HL-60 (cell line): Measurements from ENCODE around the gene CITED2.

Experiments
- DNase-seq, 2 experiments: peaks; one replicate each; pipeline ENCODE4 v3.0.0-alpha.2; 2010 to 2020; ENCODE audit warnings: low read depth in 1 of 2, low spot score in 1 of 2
- H3K27ac ChIP-seq: fragments of 250-450 bp; sonication (Bioruptor Pico); replicated peaks from 2 replicates; pipeline ENCODE4 v1.5.1; 2020; ENCODE audit warnings: mild to moderate bottlenecking, moderate library complexity
- H3K27me3 ChIP-seq: fragments of 250-450 bp; sonication (Bioruptor Pico); 2 replicates; pipeline ENCODE4 v1.5.1; 2021; ENCODE audit warnings: mild to moderate bottlenecking, moderate library complexity; ENCODE audit not compliant: insufficient read depth, poor library complexity, severe bottlenecking
- H3K4me3 ChIP-seq: replicated peaks from 2 replicates; pipeline ENCODE4 v1.5.1; 2011; ENCODE audit warnings: mild to moderate bottlenecking, control low read depth, low read length; ENCODE audit not compliant: insufficient read depth
- GABPA ChIP-seq: IDR thresholded peaks from 2 replicates; pipeline ENCODE4 v1.6.1; 2012; ENCODE audit warnings: low read depth
- POLR2AphosphoS5 ChIP-seq: IDR thresholded peaks from 2 replicates; pipeline ENCODE4 v1.6.1; 2012; ENCODE audit warnings: low read depth
- SPI1 ChIP-seq: IDR thresholded peaks from 2 replicates; pipeline ENCODE4 v1.6.1; 2012; ENCODE audit warnings: low read depth, mild to moderate bottlenecking, borderline replicate concordance
- TF ChIP-seq, protein P1 (sequence below): IDR thresholded peaks from one replicate; pipeline ENCODE4 v1.5.1; 2011; ENCODE audit warnings: low read length, control low read depth, inconsistent platforms; ENCODE audit not compliant: insufficient read depth
- TF ChIP-seq, protein P2 (sequence below): IDR thresholded peaks from 2 replicates; pipeline ENCODE4 v1.6.1; 2012; ENCODE audit warnings: low read depth; ENCODE audit not compliant: insufficient replicate concordance

CITED2 gene

DNA sequence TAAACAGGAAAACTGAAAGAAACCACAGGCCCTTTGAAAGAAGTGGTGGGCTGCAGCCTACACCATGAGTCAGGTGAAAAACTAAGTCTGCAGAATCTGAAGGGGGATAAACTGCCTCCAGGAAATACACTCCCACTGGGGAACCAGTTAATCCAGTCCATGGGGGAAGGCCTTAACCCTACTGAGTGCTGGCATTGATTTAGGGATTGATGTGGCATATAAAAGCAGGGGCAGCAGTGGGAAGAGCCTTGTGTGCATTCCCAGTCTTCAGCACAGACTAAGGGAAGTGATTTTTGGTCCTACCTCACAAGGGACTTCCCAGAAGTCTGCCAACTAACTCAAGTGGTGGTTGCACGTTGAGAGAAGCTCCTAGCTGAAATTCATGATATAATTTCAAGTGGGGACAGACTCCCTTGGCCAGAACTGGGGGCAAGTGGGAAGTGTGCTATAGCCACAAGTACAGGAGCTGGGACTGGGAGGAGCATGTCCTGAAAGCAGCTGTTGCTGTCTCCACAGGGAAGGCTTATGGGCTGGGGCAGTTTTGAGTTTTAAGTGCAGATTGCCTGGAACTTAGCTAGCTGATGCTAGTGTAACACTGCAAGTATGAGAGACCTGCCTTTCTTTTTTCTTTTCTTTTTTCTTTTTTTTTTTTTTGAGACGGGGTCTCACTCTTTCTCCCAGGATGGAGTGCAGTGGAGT, 31.2 kb downstream of the CITED2 start:
- Histone ChIP-seq H3K27ac (no peak overlapping the region), H3K4me3 (no peak overlapping the region), H3K27me3 (no peaks in the 10 kb centered on the region)
- TF ChIP-seq, protein P1, sequence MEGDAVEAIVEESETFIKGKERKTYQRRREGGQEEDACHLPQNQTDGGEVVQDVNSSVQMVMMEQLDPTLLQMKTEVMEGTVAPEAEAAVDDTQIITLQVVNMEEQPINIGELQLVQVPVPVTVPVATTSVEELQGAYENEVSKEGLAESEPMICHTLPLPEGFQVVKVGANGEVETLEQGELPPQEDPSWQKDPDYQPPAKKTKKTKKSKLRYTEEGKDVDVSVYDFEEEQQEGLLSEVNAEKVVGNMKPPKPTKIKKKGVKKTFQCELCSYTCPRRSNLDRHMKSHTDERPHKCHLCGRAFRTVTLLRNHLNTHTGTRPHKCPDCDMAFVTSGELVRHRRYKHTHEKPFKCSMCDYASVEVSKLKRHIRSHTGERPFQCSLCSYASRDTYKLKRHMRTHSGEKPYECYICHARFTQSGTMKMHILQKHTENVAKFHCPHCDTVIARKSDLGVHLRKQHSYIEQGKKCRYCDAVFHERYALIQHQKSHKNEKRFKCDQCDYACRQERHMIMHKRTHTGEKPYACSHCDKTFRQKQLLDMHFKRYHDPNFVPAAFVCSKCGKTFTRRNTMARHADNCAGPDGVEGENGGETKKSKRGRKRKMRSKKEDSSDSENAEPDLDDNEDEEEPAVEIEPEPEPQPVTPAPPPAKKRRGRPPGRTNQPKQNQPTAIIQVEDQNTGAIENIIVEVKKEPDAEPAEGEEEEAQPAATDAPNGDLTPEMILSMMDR, result no peak
- no peak for DNase-seq

DNA sequence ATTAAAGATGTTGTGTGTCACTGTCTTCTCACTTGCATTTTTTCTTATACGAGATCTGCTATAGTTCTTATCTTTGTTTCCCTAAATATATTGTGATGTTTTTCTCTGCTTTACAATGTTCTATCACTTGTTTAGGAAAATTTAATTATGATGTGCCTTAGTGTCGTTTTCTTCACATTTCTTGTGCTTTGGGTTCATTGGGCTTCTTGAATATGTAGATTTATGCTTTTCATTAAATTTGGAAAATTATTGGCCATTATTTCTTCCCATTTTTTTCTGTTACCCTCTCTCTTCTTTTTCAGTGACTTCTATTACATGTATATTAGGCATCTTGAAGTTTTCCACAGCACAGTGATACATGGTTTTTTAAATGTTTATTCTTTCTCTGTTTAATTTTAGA, 33.4 kb downstream of the CITED2 start:
- TF ChIP-seq, protein P2, sequence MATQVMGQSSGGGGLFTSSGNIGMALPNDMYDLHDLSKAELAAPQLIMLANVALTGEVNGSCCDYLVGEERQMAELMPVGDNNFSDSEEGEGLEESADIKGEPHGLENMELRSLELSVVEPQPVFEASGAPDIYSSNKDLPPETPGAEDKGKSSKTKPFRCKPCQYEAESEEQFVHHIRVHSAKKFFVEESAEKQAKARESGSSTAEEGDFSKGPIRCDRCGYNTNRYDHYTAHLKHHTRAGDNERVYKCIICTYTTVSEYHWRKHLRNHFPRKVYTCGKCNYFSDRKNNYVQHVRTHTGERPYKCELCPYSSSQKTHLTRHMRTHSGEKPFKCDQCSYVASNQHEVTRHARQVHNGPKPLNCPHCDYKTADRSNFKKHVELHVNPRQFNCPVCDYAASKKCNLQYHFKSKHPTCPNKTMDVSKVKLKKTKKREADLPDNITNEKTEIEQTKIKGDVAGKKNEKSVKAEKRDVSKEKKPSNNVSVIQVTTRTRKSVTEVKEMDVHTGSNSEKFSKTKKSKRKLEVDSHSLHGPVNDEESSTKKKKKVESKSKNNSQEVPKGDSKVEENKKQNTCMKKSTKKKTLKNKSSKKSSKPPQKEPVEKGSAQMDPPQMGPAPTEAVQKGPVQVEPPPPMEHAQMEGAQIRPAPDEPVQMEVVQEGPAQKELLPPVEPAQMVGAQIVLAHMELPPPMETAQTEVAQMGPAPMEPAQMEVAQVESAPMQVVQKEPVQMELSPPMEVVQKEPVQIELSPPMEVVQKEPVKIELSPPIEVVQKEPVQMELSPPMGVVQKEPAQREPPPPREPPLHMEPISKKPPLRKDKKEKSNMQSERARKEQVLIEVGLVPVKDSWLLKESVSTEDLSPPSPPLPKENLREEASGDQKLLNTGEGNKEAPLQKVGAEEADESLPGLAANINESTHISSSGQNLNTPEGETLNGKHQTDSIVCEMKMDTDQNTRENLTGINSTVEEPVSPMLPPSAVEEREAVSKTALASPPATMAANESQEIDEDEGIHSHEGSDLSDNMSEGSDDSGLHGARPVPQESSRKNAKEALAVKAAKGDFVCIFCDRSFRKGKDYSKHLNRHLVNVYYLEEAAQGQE, result no peak
- TF ChIP-seq POLR2AphosphoS5, result no peak
- no peak for TF ChIP-seq SPI1
- no peak for TF ChIP-seq GABPA
- TF ChIP-seq, protein P1, result no peak
- no peak overlapping the region for H3K27ac ChIP-seq
- DNase-seq, result no peak
- no peaks in the 10 kb centered on the region for H3K27me3 ChIP-seq
- no peak overlapping the region for H3K4me3 ChIP-seq

DNA sequence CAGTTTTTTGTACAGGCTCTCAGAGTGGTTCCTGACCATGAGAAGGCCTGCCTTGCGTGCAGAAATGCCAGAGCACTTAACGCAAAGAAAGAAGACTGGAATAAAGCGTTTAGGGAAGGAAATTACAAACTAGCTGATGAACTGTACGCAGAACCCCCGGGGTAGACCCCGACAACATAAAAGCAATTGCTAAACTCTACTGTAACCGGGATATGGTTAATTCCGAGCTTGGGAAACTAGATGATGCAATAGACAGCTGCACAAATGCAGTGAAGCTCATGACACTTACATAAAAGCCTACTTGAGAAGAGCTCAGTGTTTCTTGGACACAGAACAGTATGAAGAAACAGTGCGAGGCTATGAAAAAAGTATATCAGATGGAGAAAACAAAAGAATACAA, 35.7 kb downstream of the CITED2 start:
- Histone ChIP-seq H3K4me3 (no peak overlapping the region), H3K27ac (peak overlapping the region; percentile 90), H3K27me3 (no peaks in the 10 kb centered on the region)
- DNase-seq, result peak; percentile 71 to 93
- TF ChIP-seq, protein P1, result no peak
- TF ChIP-seq, protein P2, result peak; percentile 39
- TF ChIP-seq GABPA (peak; percentile 44; the same call in 1 of the 2 replicates), POLR2AphosphoS5 (peak; percentile 76)

DNA sequence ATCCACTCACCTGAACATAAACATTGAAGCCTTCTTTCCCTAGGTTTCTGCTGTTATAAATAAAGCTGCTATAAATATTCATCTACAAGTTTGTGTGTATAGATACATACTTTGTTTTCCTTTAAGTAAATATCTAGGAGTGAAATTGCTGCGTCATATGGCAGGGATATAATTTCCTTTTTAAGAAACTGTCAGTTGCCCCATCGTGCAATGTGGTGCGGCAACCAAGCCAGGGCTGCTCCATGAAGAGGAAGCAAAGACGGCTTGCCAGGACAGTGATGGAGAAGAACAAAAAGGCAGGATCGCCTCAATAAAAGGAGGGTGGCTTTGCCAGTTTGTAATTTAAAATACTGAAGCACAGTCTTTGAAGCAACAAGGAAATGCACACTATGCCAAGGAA, 36.6 kb downstream of the CITED2 start:
- Histone ChIP-seq H3K27me3 (no peaks in the 10 kb centered on the region), H3K27ac (peak overlapping the region; percentile 90), H3K4me3 (no peak overlapping the region)
- peak; percentile 77 for TF ChIP-seq POLR2AphosphoS5
- no peak for TF ChIP-seq SPI1
- TF ChIP-seq, protein P2, result no peak
- no peak for TF ChIP-seq GABPA
- DNase-seq, result peak; percentile 50 to 91
